ENCODE results near the gene FOXN3. TPM values are rescaled to one million over a fixed set of nuclear protein-coding genes. Genes with fewer than 3 reads are reported as not detected.

The FOXN3 gene
- total RNA-seq, 4 donors from 2014 or later = 66.1 to 130 (median 109) TPM

DNA sequence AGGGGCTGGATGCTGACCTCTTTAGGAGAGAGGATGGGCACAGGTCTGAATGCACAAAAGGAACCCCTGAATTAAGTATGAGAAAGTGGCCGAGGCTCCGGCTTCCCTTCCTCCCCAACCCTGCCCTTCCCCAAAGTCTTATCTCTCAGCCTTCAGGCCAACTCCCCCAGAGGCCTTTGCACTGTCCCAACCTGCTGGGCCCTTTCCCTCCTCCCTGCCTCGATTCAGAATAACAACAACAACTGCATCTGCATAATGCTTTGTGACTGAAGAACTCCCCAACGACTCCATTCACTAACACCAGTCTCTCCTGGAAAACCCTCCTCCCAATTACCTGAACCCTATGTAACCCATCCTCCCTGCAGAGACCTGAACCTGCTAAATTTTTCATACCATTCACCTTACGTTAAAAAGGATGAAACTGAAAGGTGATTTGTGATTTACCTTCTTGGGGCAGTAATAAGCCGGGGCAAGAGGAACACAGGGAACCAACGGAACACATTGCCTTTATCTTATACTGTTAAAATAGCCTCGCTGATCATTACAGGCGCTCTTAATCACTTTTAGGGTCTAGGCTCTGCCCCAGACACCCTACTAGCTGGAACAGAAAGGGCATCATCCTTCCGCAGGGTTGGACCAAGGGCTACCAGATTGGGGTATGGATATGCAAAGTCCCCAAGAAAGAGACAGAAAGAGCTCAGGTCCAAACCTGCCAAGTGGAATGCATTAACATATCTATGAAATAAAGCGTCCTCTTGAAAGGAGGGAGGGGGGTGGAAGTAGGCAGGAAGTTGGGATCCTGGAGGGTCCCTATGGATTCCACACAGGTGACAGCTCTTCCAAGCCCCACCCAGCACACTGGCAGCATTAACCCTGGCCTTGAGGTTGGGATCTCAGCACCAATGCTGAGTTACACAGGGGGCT is 24.2 kb upstream of the FOXN3 start:
- in situ Hi-C loops (cut with MboI; ENCODE audit: low pct_ligation_motif_present in 1 of 4, low pct_unique_long_range_greater_than_20kb in 1 of 4, low sequenced_read_pairs in 3 of 4) = no loop called here
- no peak overlapping the region for H3K27ac ChIP-seq
- no peak for TF ChIP-seq POLR2AphosphoS5 (IDR thresholded peaks at IDR 0.05)
- TF ChIP-seq CTCF (IDR thresholded peaks at IDR 0.05) = no peak
- no peak for TF ChIP-seq EP300 (IDR thresholded peaks at IDR 0.05; ENCODE audit: low read depth)
- TF ChIP-seq POLR2A (IDR thresholded peaks at IDR 0.05) = no peak
- H3K27me3 ChIP-seq = no peaks in the 10 kb centered on the region
- H3K36me3 ChIP-seq = no peaks in the 10 kb centered on the region
- H3K4me1 ChIP-seq = peaks cover 0 to 16% (median 1%) of the 10 kb centered on the region in 4 donors
- DNase-seq = no peak
- intact Hi-C loops (cut with DNase I; ENCODE audit: low total_unique reads) = no loop called here
- H3K9me3 ChIP-seq = no peaks in the 10 kb centered on the region
- H3K4me3 ChIP-seq = no peak overlapping the region
- 88 to 100% methylated on average over 6 to 11 of the region's 11 CpGs for WGBS, 2 donors (ENCODE audit: low coverage in 1 of 2)

DNA sequence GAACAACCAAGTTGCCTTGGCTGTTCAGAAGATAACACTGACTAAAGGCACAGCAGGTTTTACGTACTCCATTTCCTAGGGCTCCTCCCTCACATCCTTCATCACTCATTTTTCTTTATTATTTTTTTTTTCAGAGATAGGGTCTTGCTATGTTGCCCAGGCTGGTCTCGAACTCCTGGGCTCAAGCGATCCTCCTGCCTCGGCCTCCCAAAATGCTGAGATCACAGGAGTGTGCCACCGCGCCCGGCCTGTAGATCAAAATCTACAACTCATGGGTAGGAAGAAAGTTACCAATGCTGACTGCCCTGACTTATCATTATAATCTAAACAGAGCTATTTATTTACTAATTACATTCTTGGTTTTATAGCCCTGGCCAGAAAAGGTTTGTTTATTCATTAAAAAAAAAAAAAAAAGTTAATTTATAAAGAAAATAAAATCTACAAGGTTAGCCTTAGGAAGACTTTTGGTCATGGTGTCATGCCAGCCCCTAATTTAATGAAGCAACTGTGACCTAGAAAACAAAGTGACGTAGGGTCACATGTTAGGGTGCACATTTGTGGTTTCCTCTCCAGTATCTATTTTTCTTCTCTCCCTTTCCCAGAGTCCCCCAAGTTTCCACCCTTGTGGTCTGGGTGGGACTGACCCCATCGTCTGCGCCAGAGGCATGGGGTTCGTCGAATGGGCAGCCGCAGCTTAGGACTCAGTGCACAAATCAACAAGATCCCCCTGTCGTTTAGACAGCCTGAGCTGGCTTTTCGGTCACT is 19.0 kb upstream of the FOXN3 start:
- no peak for TF ChIP-seq CTCF (IDR thresholded peaks at IDR 0.05)
- no peak for TF ChIP-seq EP300 (IDR thresholded peaks at IDR 0.05; ENCODE audit: low read depth)
- TF ChIP-seq POLR2AphosphoS5 (IDR thresholded peaks at IDR 0.05) = no peak
- TF ChIP-seq POLR2A (IDR thresholded peaks at IDR 0.05) = no peak
- no peak for DNase-seq
- no peaks in the 10 kb centered on the region for H3K27me3 ChIP-seq
- no peak overlapping the region for H3K27ac ChIP-seq
- H3K36me3 ChIP-seq = no peaks in the 10 kb centered on the region
- H3K4me3 ChIP-seq = no peak overlapping the region
- 79 to 92% methylated on average over 8 to 15 of the region's 15 CpGs for WGBS, 2 donors (ENCODE audit: low coverage in 1 of 2)
- H3K4me1 ChIP-seq = peaks cover 0 to 9% (median 8%) of the 10 kb centered on the region in 4 donors
- no peaks in the 10 kb centered on the region for H3K9me3 ChIP-seq
- intact Hi-C loops (cut with DNase I; ENCODE audit: low total_unique reads) = no loop called here
- in situ Hi-C loops (cut with MboI; ENCODE audit: low pct_ligation_motif_present in 1 of 4, low pct_unique_long_range_greater_than_20kb in 1 of 4, low sequenced_read_pairs in 3 of 4) = no loop called here

- no peak for DNase-seq
- intact Hi-C loops (cut with DNase I; ENCODE audit: low total_unique reads) (no loop called here), in situ Hi-C loops (cut with MboI; ENCODE audit: low pct_ligation_motif_present in 1 of 4, low pct_unique_long_range_greater_than_20kb in 1 of 4, low sequenced_read_pairs in 3 of 4) (no loop called here)
- Histone ChIP-seq H3K9me3 (no peaks in the 10 kb centered on the region), H3K27ac (no peak overlapping the region), H3K4me3 (no peak overlapping the region), H3K4me1 (peaks cover 0 to 15% (median 14%) of the 10 kb centered on the region in 4 donors), H3K36me3 (no peaks in the 10 kb centered on the region), H3K27me3 (no peaks in the 10 kb centered on the region)
- TF ChIP-seq POLR2A (IDR thresholded peaks at IDR 0.05) = no peak
- TF ChIP-seq EP300 (IDR thresholded peaks at IDR 0.05; ENCODE audit: low read depth) = no peak
- no peak for TF ChIP-seq POLR2AphosphoS5 (IDR thresholded peaks at IDR 0.05)
- TF ChIP-seq CTCF (IDR thresholded peaks at IDR 0.05) = no peak
- WGBS, 2 donors (ENCODE audit: low coverage in 1 of 2) = 83 to 93% methylated on average over 1 to 7 of the region's 7 CpGs
These were observed 18.5 kb upstream of the FOXN3 start for GRCh38 chr14:89435492-89435891.

- Histone ChIP-seq H3K4me1 (peaks cover 16 to 46% (median 39%) of the 10 kb centered on the region in 4 donors), H3K36me3 (no peaks in the 10 kb centered on the region), H3K4me3 (no peak overlapping the region), H3K27ac (no peak overlapping the region), H3K27me3 (no peaks in the 10 kb centered on the region), H3K9me3 (no peaks in the 10 kb centered on the region)
- in situ Hi-C loops (cut with MboI; ENCODE audit: low pct_ligation_motif_present in 1 of 4, low pct_unique_long_range_greater_than_20kb in 1 of 4, low sequenced_read_pairs in 3 of 4) = no loop called here
- peak; percentile 18 for DNase-seq
- WGBS, 2 donors (ENCODE audit: low coverage in 1 of 2) = 66 to 88% methylated on average over 2 to 4 of the region's 4 CpGs
- intact Hi-C loops (cut with DNase I; ENCODE audit: low total_unique reads) = no loop called here
- TF ChIP-seq POLR2AphosphoS5 (IDR thresholded peaks at IDR 0.05) (no peak), EP300 (IDR thresholded peaks at IDR 0.05; ENCODE audit: low read depth) (no peak), CTCF (IDR thresholded peaks at IDR 0.05) (no peak), POLR2A (IDR thresholded peaks at IDR 0.05) (no peak)
These were observed 15.2 kb upstream of the FOXN3 start for GRCh38 chr14:89432226-89432625.

All from transverse colon (tissue), 4 donors.